ENCODE data around the gene SIPA1L3.

The SIPA1L3 gene

GRCh38 chr19:37951816-37952210 is 44.8 kb downstream of the SIPA1L3 start:
- Histone ChIP-seq H3K4me3 (ENCODE audit: low read depth, low read length) (no peak overlapping the region), H3K9me3 (ENCODE audit: control insufficient read depth, insufficient read depth, low read depth, low read length) (no peaks in the 10 kb centered on the region; the same call in 1 of the 2 replicates), H3K4me1 (ENCODE audit: control insufficient read depth, insufficient read depth, low read length) (peaks cover 19% of the 10 kb centered on the region), H3K36me3 (ENCODE audit: control insufficient read depth in 2 of 2, insufficient read depth in 1 of 2, low read length in 2 of 2) (no peaks in the 10 kb centered on the region; a peak in 1 of 3 replicates), H3K27ac (ENCODE audit: extremely low read depth, low read depth, low read length) (no peak overlapping the region)
- TF ChIP-seq ZNF311 (tag by site-specific recombination; IDR thresholded peaks at IDR 0.05; ENCODE audit: borderline replicate concordance), result no peak
- no peak for TF ChIP-seq ZNF600 (tag by site-specific recombination; IDR thresholded peaks at IDR 0.05)
- TF ChIP-seq, protein P1, sequence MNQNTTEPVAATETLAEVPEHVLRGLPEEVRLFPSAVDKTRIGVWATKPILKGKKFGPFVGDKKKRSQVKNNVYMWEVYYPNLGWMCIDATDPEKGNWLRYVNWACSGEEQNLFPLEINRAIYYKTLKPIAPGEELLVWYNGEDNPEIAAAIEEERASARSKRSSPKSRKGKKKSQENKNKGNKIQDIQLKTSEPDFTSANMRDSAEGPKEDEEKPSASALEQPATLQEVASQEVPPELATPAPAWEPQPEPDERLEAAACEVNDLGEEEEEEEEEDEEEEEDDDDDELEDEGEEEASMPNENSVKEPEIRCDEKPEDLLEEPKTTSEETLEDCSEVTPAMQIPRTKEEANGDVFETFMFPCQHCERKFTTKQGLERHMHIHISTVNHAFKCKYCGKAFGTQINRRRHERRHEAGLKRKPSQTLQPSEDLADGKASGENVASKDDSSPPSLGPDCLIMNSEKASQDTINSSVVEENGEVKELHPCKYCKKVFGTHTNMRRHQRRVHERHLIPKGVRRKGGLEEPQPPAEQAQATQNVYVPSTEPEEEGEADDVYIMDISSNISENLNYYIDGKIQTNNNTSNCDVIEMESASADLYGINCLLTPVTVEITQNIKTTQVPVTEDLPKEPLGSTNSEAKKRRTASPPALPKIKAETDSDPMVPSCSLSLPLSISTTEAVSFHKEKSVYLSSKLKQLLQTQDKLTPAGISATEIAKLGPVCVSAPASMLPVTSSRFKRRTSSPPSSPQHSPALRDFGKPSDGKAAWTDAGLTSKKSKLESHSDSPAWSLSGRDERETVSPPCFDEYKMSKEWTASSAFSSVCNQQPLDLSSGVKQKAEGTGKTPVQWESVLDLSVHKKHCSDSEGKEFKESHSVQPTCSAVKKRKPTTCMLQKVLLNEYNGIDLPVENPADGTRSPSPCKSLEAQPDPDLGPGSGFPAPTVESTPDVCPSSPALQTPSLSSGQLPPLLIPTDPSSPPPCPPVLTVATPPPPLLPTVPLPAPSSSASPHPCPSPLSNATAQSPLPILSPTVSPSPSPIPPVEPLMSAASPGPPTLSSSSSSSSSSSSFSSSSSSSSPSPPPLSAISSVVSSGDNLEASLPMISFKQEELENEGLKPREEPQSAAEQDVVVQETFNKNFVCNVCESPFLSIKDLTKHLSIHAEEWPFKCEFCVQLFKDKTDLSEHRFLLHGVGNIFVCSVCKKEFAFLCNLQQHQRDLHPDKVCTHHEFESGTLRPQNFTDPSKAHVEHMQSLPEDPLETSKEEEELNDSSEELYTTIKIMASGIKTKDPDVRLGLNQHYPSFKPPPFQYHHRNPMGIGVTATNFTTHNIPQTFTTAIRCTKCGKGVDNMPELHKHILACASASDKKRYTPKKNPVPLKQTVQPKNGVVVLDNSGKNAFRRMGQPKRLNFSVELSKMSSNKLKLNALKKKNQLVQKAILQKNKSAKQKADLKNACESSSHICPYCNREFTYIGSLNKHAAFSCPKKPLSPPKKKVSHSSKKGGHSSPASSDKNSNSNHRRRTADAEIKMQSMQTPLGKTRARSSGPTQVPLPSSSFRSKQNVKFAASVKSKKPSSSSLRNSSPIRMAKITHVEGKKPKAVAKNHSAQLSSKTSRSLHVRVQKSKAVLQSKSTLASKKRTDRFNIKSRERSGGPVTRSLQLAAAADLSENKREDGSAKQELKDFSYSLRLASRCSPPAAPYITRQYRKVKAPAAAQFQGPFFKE (tag by site-specific recombination; IDR thresholded peaks at IDR 0.05; ENCODE audit: borderline replicate concordance), result no peak
- TF ChIP-seq ZNF221 (tag by site-specific recombination; IDR thresholded peaks at IDR 0.05; ENCODE audit: borderline replicate concordance), result no peak
- no peak for TF ChIP-seq ZNF23 (tag by site-specific recombination; IDR thresholded peaks at IDR 0.05; ENCODE audit: borderline replicate concordance)
- TF ChIP-seq, protein P2, sequence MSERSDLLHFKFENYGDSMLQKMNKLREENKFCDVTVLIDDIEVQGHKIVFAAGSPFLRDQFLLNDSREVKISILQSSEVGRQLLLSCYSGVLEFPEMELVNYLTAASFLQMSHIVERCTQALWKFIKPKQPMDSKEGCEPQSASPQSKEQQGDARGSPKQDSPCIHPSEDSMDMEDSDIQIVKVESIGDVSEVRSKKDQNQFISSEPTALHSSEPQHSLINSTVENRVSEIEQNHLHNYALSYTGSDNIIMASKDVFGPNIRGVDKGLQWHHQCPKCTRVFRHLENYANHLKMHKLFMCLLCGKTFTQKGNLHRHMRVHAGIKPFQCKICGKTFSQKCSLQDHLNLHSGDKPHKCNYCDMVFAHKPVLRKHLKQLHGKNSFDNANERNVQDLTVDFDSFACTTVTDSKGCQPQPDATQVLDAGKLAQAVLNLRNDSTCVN (tag by site-specific recombination; optimal IDR thresholded peaks at IDR 0.05), result no peak
- no peak for TF ChIP-seq OSR2 (tag by site-specific recombination; IDR thresholded peaks at IDR 0.05)
- TF ChIP-seq SCRT2 (tag by site-specific recombination; IDR thresholded peaks at IDR 0.05), result no peak
- TF ChIP-seq YY2 (tag by site-specific recombination; IDR thresholded peaks at IDR 0.05), result no peak
- no peak for TF ChIP-seq ZNF629 (tag by site-specific recombination; IDR thresholded peaks at IDR 0.05)
- TF ChIP-seq ZNF513 (tag by site-specific recombination; IDR thresholded peaks at IDR 0.05), result no peak
- TF ChIP-seq ZNF398 (tag by site-specific recombination; IDR thresholded peaks at IDR 0.05), result no peak
- TF ChIP-seq ZNF548 (tag by site-specific recombination; IDR thresholded peaks at IDR 0.05), result no peak
- TF ChIP-seq ZNF214 (tag by site-specific recombination; IDR thresholded peaks at IDR 0.05; ENCODE audit: borderline replicate concordance), result no peak
- TF ChIP-seq, protein P3, sequence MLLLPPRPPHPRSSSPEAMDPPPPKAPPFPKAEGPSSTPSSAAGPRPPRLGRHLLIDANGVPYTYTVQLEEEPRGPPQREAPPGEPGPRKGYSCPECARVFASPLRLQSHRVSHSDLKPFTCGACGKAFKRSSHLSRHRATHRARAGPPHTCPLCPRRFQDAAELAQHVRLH (tag by site-specific recombination; IDR thresholded peaks at IDR 0.05), result no peak
- TF ChIP-seq, protein P4, sequence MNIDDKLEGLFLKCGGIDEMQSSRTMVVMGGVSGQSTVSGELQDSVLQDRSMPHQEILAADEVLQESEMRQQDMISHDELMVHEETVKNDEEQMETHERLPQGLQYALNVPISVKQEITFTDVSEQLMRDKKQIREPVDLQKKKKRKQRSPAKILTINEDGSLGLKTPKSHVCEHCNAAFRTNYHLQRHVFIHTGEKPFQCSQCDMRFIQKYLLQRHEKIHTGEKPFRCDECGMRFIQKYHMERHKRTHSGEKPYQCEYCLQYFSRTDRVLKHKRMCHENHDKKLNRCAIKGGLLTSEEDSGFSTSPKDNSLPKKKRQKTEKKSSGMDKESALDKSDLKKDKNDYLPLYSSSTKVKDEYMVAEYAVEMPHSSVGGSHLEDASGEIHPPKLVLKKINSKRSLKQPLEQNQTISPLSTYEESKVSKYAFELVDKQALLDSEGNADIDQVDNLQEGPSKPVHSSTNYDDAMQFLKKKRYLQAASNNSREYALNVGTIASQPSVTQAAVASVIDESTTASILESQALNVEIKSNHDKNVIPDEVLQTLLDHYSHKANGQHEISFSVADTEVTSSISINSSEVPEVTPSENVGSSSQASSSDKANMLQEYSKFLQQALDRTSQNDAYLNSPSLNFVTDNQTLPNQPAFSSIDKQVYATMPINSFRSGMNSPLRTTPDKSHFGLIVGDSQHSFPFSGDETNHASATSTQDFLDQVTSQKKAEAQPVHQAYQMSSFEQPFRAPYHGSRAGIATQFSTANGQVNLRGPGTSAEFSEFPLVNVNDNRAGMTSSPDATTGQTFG (tag by site-specific recombination; IDR thresholded peaks at IDR 0.05; ENCODE audit: borderline replicate concordance), result no peak
- POLR2A ChIA-PET, result no interaction called here
- CTCF ChIA-PET, result interaction anchor here (0.7 to 1.2 kb wide), 2 partner anchors 8 to 32 kb away, joined by 3 to 5 read pairs; no protein-coding TSS in a partner anchor
